GM19035 (cell line): ENCODE measurements around the gene SRXN1.

Source experiments
- ATAC-seq: cut with Tn5 transposase; IDR thresholded peaks from one replicate; pipeline ENCODE4 v1.9.1; 2021; ENCODE audit not compliant: unreplicated experiment

SRXN1 gene

DNA sequence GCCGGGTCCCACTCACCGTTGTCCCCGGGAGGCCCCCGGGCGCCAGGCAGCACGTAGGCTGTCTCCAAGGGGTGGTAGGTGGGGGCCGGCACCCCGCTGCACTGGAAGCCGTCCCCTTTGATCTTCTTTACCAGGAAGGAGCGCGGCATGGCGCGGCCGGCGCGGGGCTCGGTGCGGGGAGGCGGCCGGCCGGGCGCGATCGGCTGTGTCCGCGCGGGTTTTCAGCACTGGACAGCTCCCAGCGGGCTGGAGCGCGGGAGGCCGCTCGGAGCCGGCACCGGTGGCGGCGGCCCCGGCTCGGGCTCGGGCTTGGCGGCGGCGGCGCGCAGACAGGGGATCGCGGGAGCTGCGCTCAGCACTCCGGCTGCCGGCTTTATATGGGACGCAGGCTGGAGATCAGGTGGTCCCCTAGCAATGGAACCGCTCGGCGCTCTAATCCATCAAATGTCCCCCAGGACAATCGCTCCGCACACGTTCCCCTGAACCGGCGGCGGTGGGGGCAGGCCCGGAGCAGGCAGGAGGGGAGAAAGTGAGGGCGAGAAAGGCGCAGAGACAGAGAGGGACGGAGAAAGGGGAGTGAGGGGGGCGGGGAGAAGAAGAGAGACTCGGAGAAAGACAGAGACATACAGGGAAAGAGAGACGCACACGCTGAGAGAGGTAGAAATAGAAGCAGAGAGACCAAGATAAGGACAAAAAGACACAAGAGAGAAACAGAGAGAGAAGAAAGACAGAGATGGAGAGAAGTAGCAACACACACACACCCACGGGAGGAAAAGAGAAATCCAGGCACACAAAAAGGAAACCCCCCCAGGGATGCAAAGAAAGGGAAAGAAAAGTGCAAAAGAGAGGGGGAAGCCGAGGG lies 22.7 kb upstream of the SRXN1 start, which contains the start of gene SCRT2:
Gene SCRT2 (minus strand): TSS at position 350 of the 862 bp plus-strand sequence. CDS start 201 bp downstream, at position 149.
- ATAC-seq = no peak

DNA sequence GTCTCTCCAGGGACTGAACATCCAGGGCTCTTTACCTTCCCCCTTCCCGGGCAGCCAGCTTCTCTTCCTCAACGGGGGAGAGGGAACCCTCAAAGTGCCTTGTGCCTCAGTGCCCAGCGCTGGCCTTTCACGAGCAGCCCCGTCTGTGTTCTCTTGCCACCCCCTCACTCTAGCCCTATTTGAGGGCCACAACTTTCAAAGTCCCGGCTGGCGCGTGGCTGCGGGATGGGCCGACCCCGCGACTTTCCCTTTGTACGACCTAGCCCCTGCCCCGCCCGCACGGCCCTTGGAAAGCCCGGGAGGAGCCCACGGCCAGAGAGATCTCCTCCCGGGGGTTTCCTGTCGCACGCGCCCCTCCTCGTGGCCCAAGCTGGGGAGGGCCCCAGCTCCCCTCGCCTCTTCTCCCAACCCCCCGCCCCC lies 22.0 kb upstream of the SRXN1 start:
- no peak for ATAC-seq

GRCh38 chr20:673603-674001 lies 20.6 kb upstream of the SRXN1 start:
- no peak for ATAC-seq

- no peak for ATAC-seq
Observed at GRCh38 chr20:672963-673602, 20.1 kb upstream of the SRXN1 start.

- ATAC-seq = no peak
Observed at GRCh38 chr20:671252-672030, 18.4 kb upstream of the SRXN1 start.

GRCh38 chr20:669573-669972 lies 16.6 kb upstream of the SRXN1 start:
- no peak for ATAC-seq

DNA sequence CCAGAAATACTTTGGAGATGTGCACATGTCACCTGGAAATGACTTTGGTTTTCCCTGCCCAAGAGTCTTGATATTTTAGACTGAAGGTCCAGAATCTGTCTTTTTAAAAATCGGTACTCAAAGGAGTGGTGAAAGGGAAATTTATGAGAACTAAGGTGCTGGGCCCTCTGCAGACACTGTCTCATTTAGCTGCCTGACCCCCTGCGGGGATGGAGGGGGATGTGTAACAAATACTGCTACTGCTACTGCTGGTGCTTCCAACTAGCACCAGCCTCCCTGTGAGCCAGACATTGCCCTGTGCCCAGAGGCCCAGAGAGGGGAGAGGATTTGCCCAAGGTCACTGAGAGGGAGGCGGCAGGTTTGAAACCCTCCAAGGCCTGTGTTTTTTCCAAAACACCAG lies 15.6 kb upstream of the SRXN1 start:
- no peak for ATAC-seq

- no peak for ATAC-seq
Observed at GRCh38 chr20:668050-668449, 15.1 kb upstream of the SRXN1 start.

GRCh38 chr20:667351-668034 lies 14.5 kb upstream of the SRXN1 start:
- ATAC-seq = no peak

GRCh38 chr20:666877-667276 lies 13.9 kb upstream of the SRXN1 start:
- ATAC-seq = no peak

GRCh38 chr20:665276-665675 lies 12.3 kb upstream of the SRXN1 start:
- ATAC-seq = no peak

- ATAC-seq = no peak
Observed at GRCh38 chr20:664576-664975, 11.6 kb upstream of the SRXN1 start.

- no peak for ATAC-seq
Observed at GRCh38 chr20:664151-664550, 11.2 kb upstream of the SRXN1 start.

DNA sequence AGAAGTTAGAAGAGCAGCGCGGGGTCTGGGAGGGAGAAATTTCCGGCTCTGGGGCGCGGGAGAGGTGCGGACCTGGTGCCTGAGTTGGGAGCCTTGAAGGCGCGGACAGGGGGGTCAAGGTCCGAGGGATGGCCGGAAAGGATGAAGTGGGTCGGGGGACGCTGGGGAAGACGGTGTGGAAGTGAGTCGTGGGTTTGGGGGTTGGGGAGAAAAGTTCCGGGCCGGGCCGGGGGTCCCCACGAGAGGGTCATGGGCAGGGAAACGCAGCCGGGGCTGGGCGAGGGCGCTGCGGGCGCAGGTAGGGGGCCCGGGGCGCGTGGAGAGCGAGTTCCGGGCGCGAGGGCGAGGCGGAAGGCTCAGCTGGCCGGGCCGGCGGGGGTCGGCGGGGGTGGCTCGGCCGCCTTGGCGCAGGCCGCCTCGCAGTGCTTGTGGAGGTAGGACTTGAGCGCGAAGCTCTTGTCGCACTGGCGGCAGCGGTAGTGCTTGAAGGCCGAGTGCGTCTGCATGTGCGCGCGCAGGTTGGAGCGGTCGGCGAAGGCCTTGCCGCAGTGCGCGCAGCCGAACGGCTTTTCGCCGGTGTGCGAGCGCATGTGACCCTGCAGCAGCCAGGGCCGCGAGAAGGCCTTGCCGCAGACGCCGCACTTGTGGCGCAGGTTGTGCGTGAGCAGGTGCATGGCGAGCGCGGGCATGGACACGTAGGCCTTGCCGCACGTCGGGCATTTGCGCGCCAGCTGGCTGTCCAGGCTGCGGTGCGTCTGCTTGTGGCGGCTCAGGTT lies 10.5 kb upstream of the SRXN1 start:
- ATAC-seq = no peak

- no peak for ATAC-seq
Observed at GRCh38 chr20:662277-663192, 9.5 kb upstream of the SRXN1 start.

DNA sequence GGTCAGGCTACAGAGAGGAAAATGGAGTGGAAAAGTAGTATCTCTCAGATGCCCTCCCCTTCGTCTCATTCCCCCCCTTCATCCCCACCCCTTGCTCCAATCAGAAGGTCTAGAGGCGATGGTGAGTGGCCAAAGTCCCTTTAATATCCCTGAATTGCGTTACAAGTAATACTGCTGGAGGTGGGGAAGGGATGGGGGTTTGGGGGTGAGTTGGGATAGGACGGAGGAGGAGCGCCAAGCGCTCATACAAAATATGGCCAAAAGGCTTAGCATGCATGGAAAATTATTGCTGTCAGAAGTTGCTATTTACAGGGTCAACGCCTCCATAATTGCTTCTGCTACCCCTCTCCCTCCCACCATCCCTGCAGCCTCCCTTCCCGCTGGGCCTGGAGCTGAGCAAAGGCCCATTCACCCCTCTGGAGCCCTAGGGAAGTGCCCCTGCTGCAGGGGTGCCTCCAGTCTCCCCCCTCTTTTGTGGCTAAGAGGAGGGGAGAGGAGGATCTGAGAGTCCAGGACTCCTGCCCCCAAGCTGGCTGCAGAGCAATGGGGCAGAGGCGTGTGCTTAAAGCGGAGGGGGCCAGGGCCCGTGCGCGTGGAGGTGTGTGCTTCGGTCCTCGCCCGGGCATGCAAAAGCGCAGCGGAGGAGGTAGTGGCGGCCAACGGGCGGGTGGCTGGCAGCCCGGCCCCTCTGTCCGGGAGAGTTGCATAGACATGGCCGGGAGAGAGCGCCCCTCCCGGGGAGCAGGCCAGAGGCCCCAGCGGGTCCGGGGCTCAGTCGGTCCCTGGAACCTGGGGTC lies 8.7 kb upstream of the SRXN1 start:
- no peak for ATAC-seq

DNA sequence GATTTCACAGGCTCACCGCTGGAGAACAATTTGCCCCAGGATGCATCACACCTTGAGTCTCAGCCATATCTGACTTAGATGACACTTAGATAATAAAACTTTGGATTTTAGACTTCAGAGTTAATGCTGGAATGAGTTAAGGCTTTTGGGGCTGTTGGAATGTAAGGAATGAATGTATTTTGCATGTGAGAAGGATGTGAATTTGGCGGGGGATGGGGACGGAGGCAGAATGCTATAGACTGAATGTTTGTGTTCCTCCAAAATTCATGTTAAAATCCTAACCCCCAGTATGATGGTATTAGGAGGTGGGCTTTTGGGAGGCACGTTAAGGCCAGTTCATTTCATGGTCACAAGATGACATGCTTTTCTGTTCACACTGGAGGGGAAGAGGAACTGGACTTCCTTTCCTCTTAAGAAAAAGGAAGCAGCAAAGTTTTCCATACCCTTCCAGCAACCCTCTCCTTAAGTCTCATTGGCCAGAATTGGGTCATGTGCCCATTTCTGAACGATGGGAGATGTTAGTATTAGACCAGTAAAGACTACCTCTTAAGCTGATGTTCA lies 5.8 kb upstream of the SRXN1 start:
- ATAC-seq = no peak

DNA sequence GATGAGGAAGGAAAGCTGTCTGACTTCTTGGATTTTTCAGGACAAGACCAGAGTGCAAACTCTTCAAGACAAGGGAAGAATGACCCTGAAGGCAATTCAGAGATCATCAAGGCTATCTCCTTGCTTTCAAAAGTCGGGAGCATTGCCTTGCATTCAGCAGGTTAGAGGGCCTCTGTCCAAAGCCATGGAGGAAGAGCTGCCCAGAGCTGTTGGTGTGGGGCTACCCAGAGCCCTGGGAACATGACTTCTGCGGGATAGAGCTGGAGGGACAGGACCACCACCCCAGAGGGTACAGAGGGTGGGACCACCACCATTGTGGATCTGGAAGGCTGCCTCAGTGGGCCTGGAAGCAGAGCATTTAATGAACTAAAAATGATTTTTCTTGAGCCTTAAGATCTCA lies 5.2 kb upstream of the SRXN1 start:
- ATAC-seq = no peak
